RWPE1 (cell line): ENCODE measurements around the gene CD6.
"Not testable (repeated sequence)": the region's sequence is repeated elsewhere in the genome, so short reads cannot be mapped to it uniquely, and the experiment has no call there.

Source experiments
- CTCF ChIA-PET: fragments of 350-600 bp; sonication (Branson Sonifier 250); formaldehyde crosslinking; extraction: SDS; loops from one replicate; lab custom pipeline; 2021; lab: Yijun Ruan, JAX
- POLR2A ChIA-PET: fragments of 400-600 bp; formaldehyde crosslinking; extraction: SDS; loops from one replicate; lab custom pipeline; 2020; ENCODE audit warnings: antibody characterized with exemption; ENCODE audit not compliant: low non-redundant PET; lab: Yijun Ruan, JAX
- DNase-seq: peaks from one replicate; pipeline ENCODE4 v3.0.0; 2012; ENCODE audit warnings: low spot score
- H3K27ac ChIP-seq: fragments of 450-650 bp; 2 replicates; pipeline ENCODE4 v1.5.1; 2017
- TF ChIP-seq, protein P1 (sequence below): fragments of 450-650 bp; conservative IDR thresholded peaks from 2 replicates; pipeline ENCODE4 v1.5.1; 2017; ENCODE audit warnings: low read depth, mild to moderate bottlenecking

Gene CD6

GRCh38 chr11:61057615-61058014 lies 86.1 kb downstream of the CD6 start:
- POLR2A ChIA-PET: interaction anchor here (0.5 kb wide), 1 partner anchor 768 kb away, joined by 5 read pairs; no protein-coding TSS in a partner anchor
- TF ChIP-seq, protein P1, sequence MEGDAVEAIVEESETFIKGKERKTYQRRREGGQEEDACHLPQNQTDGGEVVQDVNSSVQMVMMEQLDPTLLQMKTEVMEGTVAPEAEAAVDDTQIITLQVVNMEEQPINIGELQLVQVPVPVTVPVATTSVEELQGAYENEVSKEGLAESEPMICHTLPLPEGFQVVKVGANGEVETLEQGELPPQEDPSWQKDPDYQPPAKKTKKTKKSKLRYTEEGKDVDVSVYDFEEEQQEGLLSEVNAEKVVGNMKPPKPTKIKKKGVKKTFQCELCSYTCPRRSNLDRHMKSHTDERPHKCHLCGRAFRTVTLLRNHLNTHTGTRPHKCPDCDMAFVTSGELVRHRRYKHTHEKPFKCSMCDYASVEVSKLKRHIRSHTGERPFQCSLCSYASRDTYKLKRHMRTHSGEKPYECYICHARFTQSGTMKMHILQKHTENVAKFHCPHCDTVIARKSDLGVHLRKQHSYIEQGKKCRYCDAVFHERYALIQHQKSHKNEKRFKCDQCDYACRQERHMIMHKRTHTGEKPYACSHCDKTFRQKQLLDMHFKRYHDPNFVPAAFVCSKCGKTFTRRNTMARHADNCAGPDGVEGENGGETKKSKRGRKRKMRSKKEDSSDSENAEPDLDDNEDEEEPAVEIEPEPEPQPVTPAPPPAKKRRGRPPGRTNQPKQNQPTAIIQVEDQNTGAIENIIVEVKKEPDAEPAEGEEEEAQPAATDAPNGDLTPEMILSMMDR: no peak
- CTCF ChIA-PET: no interaction called here
- no peak for DNase-seq
- no peak overlapping the region for H3K27ac ChIP-seq

DNA sequence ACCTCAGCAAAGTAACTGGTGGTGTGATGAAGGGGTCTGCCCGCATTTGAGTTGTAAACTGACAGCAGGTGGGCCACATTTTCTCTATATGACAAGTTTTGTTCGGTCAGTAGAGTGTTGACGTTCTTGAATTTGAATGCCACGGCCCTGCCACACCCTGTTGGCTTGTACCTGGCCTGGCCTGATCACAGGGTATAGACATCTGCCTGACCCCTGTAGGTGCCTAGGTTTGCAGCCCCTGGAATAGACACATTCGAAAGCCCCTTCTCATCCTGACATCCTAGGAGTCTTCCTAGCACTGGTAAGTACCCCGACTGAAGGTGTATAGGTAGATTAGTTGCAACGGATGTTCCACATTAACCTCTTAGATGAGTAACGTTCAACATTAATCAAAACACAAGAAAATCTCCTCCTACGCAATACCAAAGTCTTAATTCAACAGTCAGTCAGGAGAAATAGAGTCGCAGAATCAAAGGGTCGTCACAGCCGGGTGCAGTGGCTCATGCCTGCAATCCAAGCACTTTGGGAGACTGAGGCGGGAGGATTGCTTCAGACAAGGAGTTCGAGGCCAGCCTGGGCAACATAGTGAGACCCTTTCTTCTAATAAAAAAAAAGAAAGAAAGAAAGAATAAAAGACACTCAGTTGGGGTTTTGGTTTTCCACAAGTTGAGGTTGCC lies 87.2 kb downstream of the CD6 start:
- H3K27ac ChIP-seq: no peak overlapping the region
- TF ChIP-seq, protein P1: no peak
- no peak for DNase-seq
- CTCF ChIA-PET: no interaction called here
- POLR2A ChIA-PET: no interaction called here

DNA sequence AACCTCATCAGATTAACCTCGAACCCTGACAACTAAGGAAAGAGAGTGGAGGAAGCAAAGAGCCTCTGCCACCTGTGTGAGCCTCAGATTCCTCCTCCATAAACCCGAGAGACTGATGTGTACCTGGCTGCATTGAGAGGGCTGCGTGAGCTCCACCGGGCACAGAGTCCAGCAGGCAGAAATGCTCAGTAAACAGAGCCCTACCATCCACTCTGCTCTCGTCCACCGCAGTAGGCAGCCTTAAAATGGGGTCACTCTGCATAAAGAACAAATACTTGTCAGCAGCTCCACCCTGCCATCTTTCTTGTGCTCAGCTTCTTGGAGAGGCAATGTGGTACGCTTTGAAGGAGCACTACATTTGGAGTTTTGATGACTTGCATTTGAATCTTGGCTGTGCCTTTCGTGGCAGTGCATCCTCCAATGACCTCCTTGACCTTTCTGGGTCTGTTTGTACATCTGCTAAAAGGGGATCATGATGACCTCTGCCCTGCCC lies 87.8 kb downstream of the CD6 start:
- ChIA-PET POLR2A (no interaction called here), CTCF (no interaction called here)
- DNase-seq: no peak
- TF ChIP-seq, protein P1: no peak
- no peak overlapping the region for H3K27ac ChIP-seq

- peak; percentile 77 for DNase-seq
- TF ChIP-seq, protein P1: no peak
- H3K27ac ChIP-seq: peak overlapping the region; percentile 75
- ChIA-PET CTCF (interaction anchor here (0.6 kb wide), 1 partner anchor 28 kb away, joined by 3 read pairs; no protein-coding TSS in a partner anchor), POLR2A (no interaction called here)
Measured at GRCh38 chr11:61061081-61061826, 89.8 kb downstream of the CD6 start.

DNA sequence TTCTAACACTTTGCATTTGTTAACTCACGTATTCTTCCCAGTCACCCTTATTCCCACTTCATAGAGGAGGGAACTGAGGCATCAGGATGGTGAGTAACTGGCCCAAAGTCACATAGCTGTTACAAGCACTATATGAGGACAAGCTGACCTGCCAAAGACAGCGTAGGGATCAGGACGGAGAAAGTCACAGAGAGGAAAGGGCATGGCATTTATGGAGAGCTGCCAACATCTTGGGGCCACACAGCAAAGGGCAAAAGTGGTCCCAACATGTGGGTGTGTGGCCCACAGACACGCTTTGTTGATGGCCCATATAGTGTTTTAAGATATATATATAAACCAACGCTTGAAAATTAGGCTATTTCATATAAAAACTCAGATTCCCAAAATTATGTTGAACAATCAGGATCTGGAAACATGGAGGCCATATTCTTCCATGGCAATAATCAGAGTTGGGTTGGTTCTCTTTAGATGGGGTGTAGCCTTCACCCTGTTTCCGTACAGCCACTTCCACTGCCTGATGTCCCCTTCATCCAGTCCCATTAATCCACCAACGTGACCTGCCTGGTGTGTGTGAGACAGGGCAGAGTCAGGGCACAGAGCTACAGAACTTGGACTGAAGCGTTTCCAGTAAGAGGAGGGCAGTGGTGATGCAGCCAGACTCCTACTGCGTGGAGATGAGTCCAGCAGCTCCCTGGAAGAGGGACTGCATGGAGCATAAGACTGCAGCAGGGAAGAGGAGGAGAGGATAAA lies 90.9 kb downstream of the CD6 start:
- ChIA-PET CTCF (interaction anchor here (0.6 to 0.8 kb wide), 3 partner anchors 15 to 1327 kb away, joined by 3 to 6 read pairs (median 4); no protein-coding TSS in a partner anchor), POLR2A (no interaction called here)
- peak overlapping the region; percentile 75 for H3K27ac ChIP-seq
- TF ChIP-seq, protein P1: no peak
- no peak for DNase-seq

GRCh38 chr11:61065236-61065635 lies 93.8 kb downstream of the CD6 start:
- CTCF ChIA-PET: interaction anchor here (0.6 kb wide), 2 partner anchors 220 to 589 kb away, joined by 3 to 6 read pairs; no protein-coding TSS in a partner anchor
- H3K27ac ChIP-seq, POLR2A ChIA-PET: not testable (repeated sequence)

More at GRCh38 chr11:61065236-61065635, 93.8 kb downstream of the CD6 start:
- DNase-seq: not testable (repeated sequence)
